Activated effector memory CD4-positive, alpha-beta T cell treated with anti-CD3 and anti-CD28 coated beads, Interleukin-2, amount 50 U/mL, for 16 hours (primary cell): Measurements from ENCODE around the gene PRR33.

ENCODE experiments used
- DNase-seq: peaks from one replicate; pipeline ENCODE4 v3.0.0-alpha.2; 2020

The PRR33 gene

DNA sequence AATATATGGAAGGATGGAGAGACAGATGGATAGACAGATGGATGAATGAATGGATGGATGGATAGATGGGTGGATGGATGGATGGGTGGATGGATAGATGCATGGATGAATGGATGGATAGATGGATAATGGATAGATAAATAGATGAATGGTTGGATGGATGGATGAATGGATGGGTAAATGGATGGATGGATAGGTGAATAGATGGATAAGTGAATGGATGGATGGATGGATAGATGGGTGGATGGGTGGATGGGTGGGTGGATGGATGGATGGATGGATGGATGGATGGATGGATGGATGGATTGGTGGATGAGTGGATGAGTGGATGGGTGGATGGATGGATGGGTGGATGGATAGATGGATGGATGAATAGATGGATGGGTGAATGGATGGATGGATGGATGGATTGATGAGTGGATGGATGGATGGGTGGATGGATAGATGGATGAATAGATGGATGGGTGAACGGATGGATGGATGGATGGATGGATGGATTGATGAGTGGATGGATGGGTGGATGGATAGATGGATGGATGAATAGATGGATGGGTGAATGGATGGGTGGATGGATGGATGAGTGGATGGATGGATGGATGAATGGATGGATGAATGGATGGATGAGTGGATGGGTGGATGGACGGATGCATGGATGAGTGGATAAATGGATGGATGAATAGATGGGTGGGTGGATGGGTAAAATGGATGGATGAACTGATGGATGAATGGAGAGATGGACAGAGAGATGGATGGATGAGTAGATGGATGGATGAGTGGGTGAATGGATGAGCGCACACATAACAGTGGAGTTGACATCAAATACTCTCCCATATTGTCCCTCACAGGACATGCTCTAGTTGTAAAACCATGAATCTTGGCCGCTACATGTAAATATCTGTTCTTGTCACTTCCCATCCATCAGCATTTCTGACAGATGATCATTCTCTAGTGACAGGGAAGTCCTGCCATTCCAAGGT is 30.0 kb downstream of the PRR33 start:
- DNase-seq = no peak

- DNase-seq = no peak
Measured at GRCh38 chr11:1860108-1860507, 31.6 kb downstream of the PRR33 start.

DNA sequence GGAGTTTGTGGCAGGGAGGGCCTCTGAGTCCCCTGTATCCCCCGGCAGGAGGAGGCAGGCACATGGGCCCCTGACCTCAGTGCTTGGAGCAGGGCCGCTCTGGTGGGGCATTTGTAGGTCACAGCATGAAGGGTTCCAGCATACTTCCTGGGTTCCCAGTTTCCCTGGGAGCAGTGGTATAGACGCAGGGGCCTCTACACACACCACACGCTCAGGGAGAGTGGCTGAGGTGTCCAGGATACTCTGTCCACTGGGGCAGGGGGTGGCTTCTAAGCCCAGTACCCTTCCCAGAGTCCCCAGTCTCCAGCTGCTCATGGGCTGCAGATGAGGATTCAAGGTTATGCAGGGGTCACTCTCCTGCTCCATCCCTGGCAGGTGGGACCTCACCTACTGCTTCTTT is 32.7 kb downstream of the PRR33 start:
- DNase-seq = no peak

- DNase-seq = no peak
Measured at GRCh38 chr11:1858576-1858975, 33.1 kb downstream of the PRR33 start.

- DNase-seq = no peak
Measured at GRCh38 chr11:1858154-1858553, 33.5 kb downstream of the PRR33 start.

GRCh38 chr11:1857064-1857463 is 34.6 kb downstream of the PRR33 start:
- no peak for DNase-seq

GRCh38 chr11:1856306-1857005 is 35.2 kb downstream of the PRR33 start:
- DNase-seq = no peak

DNA sequence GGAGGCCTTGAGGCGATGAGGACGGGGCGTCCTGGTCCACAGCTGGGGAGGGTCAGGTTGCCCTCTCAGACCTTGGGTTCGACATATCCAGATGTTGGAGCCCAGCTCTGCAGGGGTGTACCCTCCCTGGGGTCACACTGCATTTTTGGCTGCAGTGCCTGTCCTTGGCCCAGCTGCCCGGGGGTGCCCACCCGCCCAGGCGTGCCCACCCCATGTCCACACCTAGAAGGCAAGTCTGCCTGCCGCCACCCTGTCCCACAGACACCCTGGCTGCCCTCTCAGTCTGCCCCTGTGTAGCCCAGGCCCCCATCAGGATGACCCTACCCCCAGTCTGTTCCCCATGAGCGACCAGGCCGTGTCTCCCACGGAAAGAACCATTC is 35.8 kb downstream of the PRR33 start:
- no peak for DNase-seq

DNA sequence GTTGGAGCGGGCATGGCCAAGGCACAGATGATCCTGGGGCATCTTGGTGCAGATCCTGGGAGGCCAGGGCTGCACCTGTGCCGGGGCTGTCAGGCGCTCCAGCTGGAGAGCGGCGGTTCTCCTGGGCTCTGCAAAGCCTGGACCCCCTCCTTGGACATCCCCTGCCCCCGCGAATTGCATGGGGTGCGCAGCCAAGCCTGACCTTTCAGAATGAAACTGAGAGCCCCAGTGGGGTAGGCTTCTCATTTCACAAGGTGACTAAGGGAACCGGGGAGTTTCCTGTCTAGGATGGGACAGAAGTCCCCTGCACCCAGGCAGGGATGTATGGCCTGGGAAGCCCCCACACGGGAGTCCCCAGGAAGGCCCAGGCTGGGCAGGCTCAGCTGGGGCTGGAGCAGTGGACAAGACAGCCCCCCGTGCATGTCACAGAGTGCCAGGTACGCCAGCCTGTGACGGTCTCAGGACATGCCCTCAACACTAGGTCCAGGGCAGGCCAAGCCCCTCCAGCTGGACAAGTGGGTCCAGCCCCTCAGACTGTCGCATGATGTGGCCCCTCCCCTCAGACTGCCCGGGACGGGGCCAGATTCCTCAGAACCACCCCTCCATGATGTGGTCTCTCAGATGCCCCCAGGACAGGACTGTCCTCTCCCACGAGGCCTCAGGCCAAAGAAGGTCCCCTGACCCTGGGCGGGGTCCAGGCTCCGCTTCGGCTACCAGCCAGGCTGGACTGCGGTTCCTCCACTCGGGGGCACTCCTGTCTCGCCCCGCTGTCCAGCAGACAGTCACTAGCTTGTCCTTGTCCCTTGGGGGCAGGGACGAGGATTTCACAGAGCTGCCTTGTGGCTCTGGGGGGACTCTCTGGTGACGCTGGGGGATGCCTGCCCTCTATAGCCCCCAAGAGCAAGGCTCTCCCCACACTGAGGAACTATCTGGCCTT is 36.5 kb downstream of the PRR33 start:
- peak; percentile 76 for DNase-seq

DNA sequence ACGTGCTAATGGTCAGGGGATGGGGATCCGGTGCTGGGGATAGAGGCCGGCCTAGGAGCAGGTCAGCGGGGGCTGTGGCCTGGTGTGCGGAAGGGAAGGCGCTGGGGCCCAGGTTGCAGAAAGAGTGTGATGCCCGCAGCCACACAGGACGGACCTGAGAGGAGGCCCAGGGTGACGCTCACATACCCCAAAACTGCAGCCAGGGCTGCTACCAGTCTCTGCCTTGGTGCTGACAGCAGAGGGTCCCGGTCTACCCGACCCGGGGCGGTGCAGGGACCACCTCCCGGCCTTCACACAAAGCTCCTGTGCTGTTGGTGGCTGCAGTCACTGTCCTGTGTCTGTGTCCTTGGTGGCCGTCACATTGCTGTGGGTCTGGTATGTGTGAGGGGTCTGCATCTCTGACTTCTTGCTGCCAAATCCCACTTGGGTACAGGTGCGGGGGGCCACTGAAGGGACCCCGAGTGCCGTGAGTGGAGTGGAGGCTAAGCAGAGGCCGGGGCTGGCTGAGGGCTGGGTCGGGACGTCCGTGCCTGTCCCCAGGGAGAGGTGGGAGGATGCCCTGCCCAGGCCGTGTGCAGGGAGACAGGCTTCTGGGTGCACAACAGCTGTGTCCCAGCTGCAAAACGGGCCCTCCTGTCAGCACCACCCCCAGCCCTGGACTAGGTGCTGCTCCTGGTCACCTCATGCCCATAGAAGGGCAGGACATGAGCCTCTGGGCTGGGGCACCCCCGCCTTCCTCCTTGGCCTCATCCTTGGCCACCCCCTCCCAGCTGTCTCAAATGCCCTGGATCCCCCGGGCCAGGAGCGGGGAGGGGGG is 37.4 kb downstream of the PRR33 start:
- no peak for DNase-seq

- DNase-seq = no peak
Measured at GRCh38 chr11:1853376-1854131, 38.1 kb downstream of the PRR33 start.

DNA sequence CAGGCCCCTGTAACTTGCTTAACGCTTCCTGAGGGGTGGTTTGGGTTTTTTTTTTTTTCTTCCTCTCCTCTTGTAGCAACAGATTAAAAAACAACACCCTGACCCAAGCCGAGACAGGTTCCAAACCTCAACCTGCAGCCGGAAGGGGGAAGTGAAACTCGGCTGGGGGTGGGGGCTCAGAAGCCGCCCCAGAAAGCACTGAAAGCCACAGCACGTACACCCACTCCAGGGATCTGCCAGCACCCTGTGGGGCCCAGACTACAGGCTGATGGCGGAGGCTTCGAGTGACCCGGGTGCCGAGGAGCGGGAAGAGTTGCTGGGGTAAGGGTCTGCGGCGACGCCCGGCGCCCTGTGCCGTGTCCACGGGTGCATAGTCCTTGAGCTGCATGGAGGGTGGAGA is 38.8 kb downstream of the PRR33 start, which contains the start of gene LSP1:
LSP1 (plus strand) TSS at position 208 of the 400 bp plus-strand sequence; CDS start at position 269, 61 bp downstream.
- DNase-seq = peak; percentile 92

- no peak for DNase-seq
Measured at GRCh38 chr11:1852271-1852876, 39.3 kb downstream of the PRR33 start.

GRCh38 chr11:1851468-1852180 is 40.1 kb downstream of the PRR33 start:
- no peak for DNase-seq

GRCh38 chr11:1848640-1849430 is 42.9 kb downstream of the PRR33 start:
- no peak for DNase-seq

DNA sequence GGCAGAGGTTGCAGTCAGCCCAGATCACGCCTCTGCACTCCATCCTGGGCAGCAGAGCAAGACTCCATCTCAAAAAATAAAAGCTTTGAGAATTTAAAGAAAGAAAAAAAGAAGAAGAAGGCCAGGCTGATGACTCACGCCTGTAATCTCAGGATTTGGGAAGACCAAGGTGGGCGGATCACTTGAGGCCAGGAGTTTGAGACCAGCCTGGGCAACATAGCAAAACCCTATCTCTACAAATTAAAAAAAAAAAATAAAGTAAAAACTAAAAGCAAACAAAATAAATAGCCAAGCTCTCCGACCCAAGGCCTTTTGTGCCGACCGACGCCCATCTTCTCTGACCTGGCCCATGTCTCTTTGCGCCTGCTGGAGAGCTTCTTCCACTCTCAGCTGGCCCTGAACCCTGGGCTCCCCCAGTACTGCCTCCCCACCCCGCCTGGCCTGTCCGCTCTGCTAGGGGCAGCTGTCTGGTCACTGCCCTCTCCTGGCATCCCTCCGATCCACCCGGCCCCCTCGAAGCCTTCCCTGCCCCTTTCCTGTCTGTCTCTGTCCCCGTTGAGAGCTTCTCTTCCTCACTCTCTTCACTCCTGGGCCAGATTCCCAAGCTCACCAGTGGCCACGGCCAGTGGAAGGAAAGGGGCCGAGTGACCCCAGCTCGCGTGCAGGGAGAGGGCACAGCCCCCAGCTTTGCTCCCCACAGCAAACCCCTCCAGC is 43.6 kb downstream of the PRR33 start:
- DNase-seq = no peak

DNA sequence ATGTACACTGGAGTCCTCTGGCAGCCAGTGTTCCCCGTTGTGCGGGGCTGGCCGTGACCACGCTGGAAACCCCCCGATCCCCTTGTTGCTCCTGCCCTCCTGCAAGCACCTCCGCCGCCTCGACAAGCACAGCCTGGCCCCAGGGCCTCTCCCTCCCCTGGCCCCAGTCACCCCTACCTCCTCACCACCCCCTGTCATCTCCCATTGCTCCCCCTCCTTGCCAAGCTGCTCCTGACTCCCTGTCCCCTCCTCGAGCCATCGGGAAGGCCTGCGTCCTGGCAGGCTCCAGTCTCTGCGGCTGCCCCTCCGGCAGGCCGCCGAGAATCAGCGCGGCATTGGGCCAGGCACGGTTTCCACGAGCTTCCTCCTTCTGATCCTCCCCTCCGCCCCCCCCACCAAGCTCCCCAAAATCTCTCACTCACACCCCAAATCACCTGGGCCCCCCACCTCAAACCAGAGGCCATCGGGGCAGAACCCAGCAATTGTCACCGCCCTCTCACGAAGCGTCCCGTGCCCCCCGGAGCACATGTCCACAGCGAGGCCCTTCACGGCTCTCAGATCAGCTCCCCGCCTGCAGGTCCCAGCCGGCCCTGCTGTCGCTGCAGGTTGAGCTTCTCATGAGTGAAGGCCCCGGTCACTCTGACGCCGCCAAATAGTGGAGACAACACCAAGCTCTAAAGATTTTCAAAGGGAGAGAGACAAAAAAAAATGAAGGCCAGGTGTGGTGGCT is 44.5 kb downstream of the PRR33 start:
- DNase-seq = no peak

- DNase-seq = no peak
Measured at GRCh38 chr11:1846453-1846932, 45.2 kb downstream of the PRR33 start.
